HEK293 (cell line): ENCODE results near the gene HINT2.

Experiments
- CTCF ChIA-PET: fragments of 350-600 bp; formaldehyde crosslinking; extraction: SDS; loops from one replicate; lab custom pipeline; 2021; ENCODE audit warnings: antibody characterized with exemption; lab: Yijun Ruan, JAX
- POLR2A ChIA-PET: fragments of 300-600 bp; formaldehyde crosslinking; extraction: SDS; loops from one replicate; lab custom pipeline; 2020; ENCODE audit warnings: antibody characterized with exemption, inconsistent platforms; lab: Yijun Ruan, JAX
- H3K27ac ChIP-seq: fragments of 200-500 bp; sonication (Bioruptor generic); 2 replicates; pipeline ENCODE4 v1.5.1; 2014; ENCODE audit warnings: low read depth, low read length, control low read depth, inconsistent platforms; ENCODE audit errors: extremely low read depth
- H3K36me3 ChIP-seq, 2 experiments: fragments of 200-500 bp in 1 of 2; sonication (Bioruptor generic) in 1 of 2; 1 replicate in 1 of 2; 2 replicates in 1 of 2; pipeline ENCODE4 v1.5.1; 2014 to 2017; ENCODE audit warnings: inconsistent platforms in 2 of 2, low read length in 2 of 2; ENCODE audit not compliant: control insufficient read depth in 2 of 2, insufficient read depth in 1 of 2
- H3K4me1 ChIP-seq: fragments of 200-500 bp; sonication (Bioruptor generic); 2 replicates; pipeline ENCODE4 v1.5.1; 2014; ENCODE audit warnings: mild to moderate bottlenecking, low read length, inconsistent platforms; ENCODE audit not compliant: control insufficient read depth, insufficient read depth
- H3K4me3 ChIP-seq: 2 replicates; pipeline ENCODE4 v1.5.1; 2011; ENCODE audit warnings: low read depth, mild to moderate bottlenecking, control low read depth, low read length, moderate library complexity
- H3K9me3 ChIP-seq: fragments of 200-500 bp; sonication (Bioruptor generic); 2 replicates; pipeline ENCODE4 v1.5.1; 2014; ENCODE audit warnings: low read depth, low read length, inconsistent platforms; ENCODE audit not compliant: control insufficient read depth, insufficient read depth
- BCL11A ChIP-seq: fragments of 450-650 bp; formaldehyde crosslinking; IDR thresholded peaks from 2 replicates; pipeline ENCODE4 v1.5.1; 2016; ENCODE audit warnings: low read depth, missing biosample characterization, missing genetic modification characterization
- BCL11B ChIP-seq: fragments of 450-650 bp; formaldehyde crosslinking; IDR thresholded peaks from 2 replicates; pipeline ENCODE4 v1.5.1; 2016; ENCODE audit warnings: low read depth, missing biosample characterization, missing genetic modification characterization
- EGR2 ChIP-seq: fragments of 450-650 bp; formaldehyde crosslinking; IDR thresholded peaks from 2 replicates; pipeline ENCODE4 v1.5.1; 2016; ENCODE audit warnings: low read depth, missing biosample characterization, missing genetic modification characterization
- GLI4 ChIP-seq: fragments of 450-650 bp; formaldehyde crosslinking; IDR thresholded peaks from 2 replicates; pipeline ENCODE4 v1.5.1; 2016; ENCODE audit warnings: missing biosample characterization, missing genetic modification characterization
- IKZF3 ChIP-seq: fragments of 450-650 bp; IDR thresholded peaks from 2 replicates; pipeline ENCODE4 v1.5.0; 2018; ENCODE audit warnings: missing biosample characterization, mild to moderate bottlenecking, missing genetic modification characterization, moderate library complexity
- KLF1 ChIP-seq: fragments of 450-650 bp; formaldehyde crosslinking; IDR thresholded peaks from 2 replicates; pipeline ENCODE4 v1.5.1; 2016; ENCODE audit warnings: missing biosample characterization, missing genetic modification characterization
- KLF17 ChIP-seq: fragments of 450-650 bp; formaldehyde crosslinking; IDR thresholded peaks from 2 replicates; pipeline ENCODE4 v1.5.1; 2016; ENCODE audit warnings: missing biosample characterization, missing genetic modification characterization
- MEIS1 ChIP-seq: sonication (generic); formaldehyde crosslinking; IDR thresholded peaks from 2 replicates; pipeline ENCODE4 v1.8.1; 2022; ENCODE audit warnings: missing genetic modification reagents, mild to moderate bottlenecking, borderline replicate concordance
- SALL2 ChIP-seq: fragments of 450-650 bp; formaldehyde crosslinking; IDR thresholded peaks from 2 replicates; pipeline ENCODE4 v1.5.0; 2017; ENCODE audit warnings: missing biosample characterization, mild to moderate bottlenecking, missing genetic modification characterization, borderline replicate concordance
- SETDB1 ChIP-seq: IDR thresholded peaks from one replicate; pipeline ENCODE4 v1.6.1; 2017; ENCODE audit warnings: mild to moderate bottlenecking, low read length, moderate library complexity, mixed read lengths; ENCODE audit not compliant: insufficient read length
- ZFHX2 ChIP-seq: fragments of 450-650 bp; formaldehyde crosslinking; conservative IDR thresholded peaks from 2 replicates; pipeline ENCODE4 v1.5.1; 2016; ENCODE audit warnings: missing biosample characterization, missing genetic modification characterization
- ZFP41 ChIP-seq: fragments of 450-650 bp; formaldehyde crosslinking; IDR thresholded peaks from 2 replicates; pipeline ENCODE4 v1.5.1; 2016; ENCODE audit warnings: missing biosample characterization, missing genetic modification characterization, borderline replicate concordance
- ZNF24 ChIP-seq: fragments of 450-650 bp; formaldehyde crosslinking; IDR thresholded peaks from 2 replicates; pipeline ENCODE4 v1.5.1; 2016; ENCODE audit warnings: missing biosample characterization, missing genetic modification characterization
- ZNF341 ChIP-seq: fragments of 450-650 bp; formaldehyde crosslinking; IDR thresholded peaks from 2 replicates; pipeline ENCODE4; 2016; ENCODE audit warnings: low read depth, missing biosample characterization, missing genetic modification characterization
- ZNF394 ChIP-seq: fragments of 450-650 bp; formaldehyde crosslinking; IDR thresholded peaks from 2 replicates; pipeline ENCODE4 v1.5.1; 2016; ENCODE audit warnings: missing biosample characterization, missing genetic modification characterization, mild to moderate bottlenecking, moderate library complexity, borderline replicate concordance
- ZNF404 ChIP-seq: fragments of 450-650 bp; formaldehyde crosslinking; IDR thresholded peaks from 2 replicates; pipeline ENCODE4 v1.5.1; 2017; ENCODE audit warnings: missing biosample characterization, missing genetic modification characterization
- ZNF48 ChIP-seq: fragments of 450-650 bp; formaldehyde crosslinking; IDR thresholded peaks from 2 replicates; pipeline ENCODE4 v1.5.1; 2016; ENCODE audit warnings: missing biosample characterization, missing genetic modification characterization
- ZNF629 ChIP-seq: fragments of 450-650 bp; formaldehyde crosslinking; IDR thresholded peaks from 2 replicates; pipeline ENCODE4 v1.5.1; 2017; ENCODE audit warnings: missing biosample characterization, missing genetic modification characterization
- ZNF664 ChIP-seq: fragments of 450-650 bp; formaldehyde crosslinking; IDR thresholded peaks from 2 replicates; pipeline ENCODE4 v1.5.1; 2016; ENCODE audit warnings: missing biosample characterization, missing genetic modification characterization
- ZNF704 ChIP-seq: fragments of 450-650 bp; formaldehyde crosslinking; IDR thresholded peaks from 2 replicates; pipeline ENCODE4 v1.5.1; 2016; ENCODE audit warnings: missing biosample characterization, missing genetic modification characterization
- ZNF776 ChIP-seq: fragments of 450-650 bp; formaldehyde crosslinking; IDR thresholded peaks from 2 replicates; pipeline ENCODE4 v1.5.0; 2017; ENCODE audit warnings: missing biosample characterization, missing genetic modification characterization, borderline replicate concordance
- TF ChIP-seq, protein P1 (sequence below): fragments of 450-650 bp; IDR thresholded peaks from 2 replicates; pipeline ENCODE4 v1.5.1; 2018; ENCODE audit warnings: missing biosample characterization, missing genetic modification characterization
- TF ChIP-seq, protein P2 (sequence below): fragments of 450-650 bp; formaldehyde crosslinking; IDR thresholded peaks from 2 replicates; pipeline ENCODE4 v1.5.1; 2016; ENCODE audit warnings: missing biosample characterization, missing genetic modification characterization

Gene HINT2

GRCh38 chr9:35795695-35796094 lies 19.1 kb downstream of the HINT2 start:
- POLR2A ChIA-PET = interaction anchor here (0.6 kb wide), 1 partner anchor 39 kb away, joined by 3 read pairs; no protein-coding TSS in a partner anchor
- CTCF ChIA-PET = interaction anchor here (0.6 to 2.9 kb wide), 4 partner anchors 31 to 1025 kb away, joined by 5 to 19 read pairs (median 8); no protein-coding TSS in a partner anchor
- Histone ChIP-seq H3K27ac (no peak overlapping the region), H3K9me3 (no peaks in the 10 kb centered on the region), H3K4me1 (no peaks in the 10 kb centered on the region), H3K36me3 (peaks cover 0 to 19% of the 10 kb centered on the region in 2 experiments; a peak in 1 of 3 replicates), H3K4me3 (no peak overlapping the region)
- TF ChIP-seq MEIS1 (CRISPR knock-in tag) = no peak
- no peak for TF ChIP-seq GLI4 (tag by site-specific recombination)
- no peak for TF ChIP-seq KLF17 (tag by site-specific recombination)
- TF ChIP-seq ZNF341 (tag by site-specific recombination) = no peak
- TF ChIP-seq ZNF48 (tag by site-specific recombination) = no peak
- no peak for TF ChIP-seq ZFP41
- no peak for TF ChIP-seq ZNF24
- no peak for TF ChIP-seq ZNF404
- no peak for TF ChIP-seq BCL11A (tag by site-specific recombination)
- no peak for TF ChIP-seq EGR2 (tag by site-specific recombination)
- TF ChIP-seq, protein P1, sequence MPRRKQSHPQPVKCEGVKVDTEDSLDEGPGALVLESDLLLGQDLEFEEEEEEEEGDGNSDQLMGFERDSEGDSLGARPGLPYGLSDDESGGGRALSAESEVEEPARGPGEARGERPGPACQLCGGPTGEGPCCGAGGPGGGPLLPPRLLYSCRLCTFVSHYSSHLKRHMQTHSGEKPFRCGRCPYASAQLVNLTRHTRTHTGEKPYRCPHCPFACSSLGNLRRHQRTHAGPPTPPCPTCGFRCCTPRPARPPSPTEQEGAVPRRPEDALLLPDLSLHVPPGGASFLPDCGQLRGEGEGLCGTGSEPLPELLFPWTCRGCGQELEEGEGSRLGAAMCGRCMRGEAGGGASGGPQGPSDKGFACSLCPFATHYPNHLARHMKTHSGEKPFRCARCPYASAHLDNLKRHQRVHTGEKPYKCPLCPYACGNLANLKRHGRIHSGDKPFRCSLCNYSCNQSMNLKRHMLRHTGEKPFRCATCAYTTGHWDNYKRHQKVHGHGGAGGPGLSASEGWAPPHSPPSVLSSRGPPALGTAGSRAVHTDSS = no peak
- no peak for TF ChIP-seq ZFHX2
- no peak for TF ChIP-seq ZNF704 (tag by site-specific recombination)
- no peak for TF ChIP-seq KLF1 (tag by site-specific recombination)
- no peak for TF ChIP-seq ZNF664 (tag by site-specific recombination)
- TF ChIP-seq, protein P2, sequence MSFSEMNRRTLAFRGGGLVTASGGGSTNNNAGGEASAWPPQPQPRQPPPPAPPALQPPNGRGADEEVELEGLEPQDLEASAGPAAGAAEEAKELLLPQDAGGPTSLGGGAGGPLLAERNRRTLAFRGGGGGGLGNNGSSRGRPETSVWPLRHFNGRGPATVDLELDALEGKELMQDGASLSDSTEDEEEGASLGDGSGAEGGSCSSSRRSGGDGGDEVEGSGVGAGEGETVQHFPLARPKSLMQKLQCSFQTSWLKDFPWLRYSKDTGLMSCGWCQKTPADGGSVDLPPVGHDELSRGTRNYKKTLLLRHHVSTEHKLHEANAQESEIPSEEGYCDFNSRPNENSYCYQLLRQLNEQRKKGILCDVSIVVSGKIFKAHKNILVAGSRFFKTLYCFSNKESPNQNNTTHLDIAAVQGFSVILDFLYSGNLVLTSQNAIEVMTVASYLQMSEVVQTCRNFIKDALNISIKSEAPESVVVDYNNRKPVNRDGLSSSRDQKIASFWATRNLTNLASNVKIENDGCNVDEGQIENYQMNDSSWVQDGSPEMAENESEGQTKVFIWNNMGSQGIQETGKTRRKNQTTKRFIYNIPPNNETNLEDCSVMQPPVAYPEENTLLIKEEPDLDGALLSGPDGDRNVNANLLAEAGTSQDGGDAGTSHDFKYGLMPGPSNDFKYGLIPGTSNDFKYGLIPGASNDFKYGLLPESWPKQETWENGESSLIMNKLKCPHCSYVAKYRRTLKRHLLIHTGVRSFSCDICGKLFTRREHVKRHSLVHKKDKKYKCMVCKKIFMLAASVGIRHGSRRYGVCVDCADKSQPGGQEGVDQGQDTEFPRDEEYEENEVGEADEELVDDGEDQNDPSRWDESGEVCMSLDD = no peak

- Histone ChIP-seq H3K36me3 (peaks cover 0 to 8% of the 10 kb centered on the region in 2 experiments; a peak in 1 of 3 replicates), H3K9me3 (no peaks in the 10 kb centered on the region), H3K4me1 (no peaks in the 10 kb centered on the region), H3K27ac (no peak overlapping the region), H3K4me3 (no peak overlapping the region)
- TF ChIP-seq ZNF629 (tag by site-specific recombination) (no peak), ZNF776 (no peak), BCL11B (tag by site-specific recombination) (no peak), ZNF394 (tag by site-specific recombination) (no peak), KLF1 (tag by site-specific recombination) (no peak), SALL2 (no peak), SETDB1 (no peak), IKZF3 (tag by site-specific recombination) (no peak)
- ChIA-PET POLR2A (no interaction called here), CTCF (interaction anchor here (0.7 to 2.4 kb wide), 5 partner anchors 33 to 332 kb away, joined by 3 to 14 read pairs (median 4); no protein-coding TSS in a partner anchor)
These were observed 21.4 kb downstream of the HINT2 start for GRCh38 chr9:35793461-35793860.
